DND-41 (cell line): Measurements from ENCODE around the gene RASL10A.

ENCODE experiments used
- ATAC-seq: fragments of 200-7000 bp; cut with Tn5 transposase; 3 replicates; pipeline ENCODE4 v1.9.1; 2021; ENCODE audit warnings: low read depth; ENCODE audit not compliant: insufficient read depth
- DNase-seq: peaks from one replicate; pipeline ENCODE4 v3.0.0-alpha.2; 2020
- H2AFZ ChIP-seq: 2 replicates; pipeline ENCODE4 v1.6.0; 2012; ENCODE audit warnings: low read depth, low read length
- H3K27ac ChIP-seq: 2 replicates; pipeline ENCODE4 v1.5.1; 2012; ENCODE audit warnings: low read length, inconsistent platforms
- H3K27me3 ChIP-seq: fragments of 200-600 bp; sonication (generic); 2 replicates; pipeline ENCODE4 v1.6.0; 2012; ENCODE audit warnings: low read length, mild to moderate bottlenecking, inconsistent platforms; ENCODE audit not compliant: insufficient read depth, poor library complexity
- H3K36me3 ChIP-seq: 2 replicates; pipeline ENCODE4 v1.5.1; 2012; ENCODE audit warnings: low read length, inconsistent platforms; ENCODE audit not compliant: insufficient read depth
- H3K4me1 ChIP-seq: 2 replicates; pipeline ENCODE4 v1.5.1; 2012; ENCODE audit warnings: mild to moderate bottlenecking, low read length; ENCODE audit not compliant: insufficient read depth
- H3K4me2 ChIP-seq: 2 replicates; pipeline ENCODE4 v1.6.0; 2012; ENCODE audit warnings: mild to moderate bottlenecking, moderate library complexity, low read length, inconsistent platforms; ENCODE audit not compliant: insufficient read depth
- H3K4me3 ChIP-seq, 2 experiments: fragments of 200-600 bp in 1 of 2; shearing (Covaris generic) in 1 of 2; 2 replicates each; pipeline ENCODE4 v1.5.1; 2012 to 2016; ENCODE audit warnings: inconsistent platforms in 2 of 2, low read length in 2 of 2, mild to moderate bottlenecking in 2 of 2, low read depth in 1 of 2, moderate library complexity in 1 of 2
- H3K79me2 ChIP-seq: 2 replicates; pipeline ENCODE4 v1.6.0; 2012; ENCODE audit warnings: low read length, inconsistent platforms; ENCODE audit not compliant: insufficient read depth
- H3K9ac ChIP-seq: 2 replicates; pipeline ENCODE4 v1.6.0; 2012; ENCODE audit warnings: low read depth, mild to moderate bottlenecking, inconsistent platforms, low read length, moderate library complexity
- H3K9me3 ChIP-seq: 2 replicates; pipeline ENCODE4 v1.5.1; 2012; ENCODE audit warnings: low read length, moderate library complexity, mild to moderate bottlenecking, inconsistent platforms; ENCODE audit not compliant: insufficient read depth, severe bottlenecking
- H4K20me1 ChIP-seq: 2 replicates; pipeline ENCODE4 v1.6.0; 2012; ENCODE audit warnings: low read length; ENCODE audit not compliant: insufficient read depth
- EZH2 ChIP-seq: IDR thresholded peaks from 3 replicates; pipeline ENCODE4 v1.6.1; 2012; ENCODE audit warnings: borderline replicate concordance, low read depth, mild to moderate bottlenecking, moderate library complexity, low read length, inconsistent platforms; ENCODE audit not compliant: severe bottlenecking
- TF ChIP-seq, protein P1 (sequence below): IDR thresholded peaks from 2 replicates; pipeline ENCODE4 v1.5.1; 2012; ENCODE audit warnings: borderline replicate concordance, low read length, moderate library complexity, mild to moderate bottlenecking; ENCODE audit not compliant: poor library complexity, severe bottlenecking; ENCODE audit errors: extremely low read depth

Gene RASL10A

DNA sequence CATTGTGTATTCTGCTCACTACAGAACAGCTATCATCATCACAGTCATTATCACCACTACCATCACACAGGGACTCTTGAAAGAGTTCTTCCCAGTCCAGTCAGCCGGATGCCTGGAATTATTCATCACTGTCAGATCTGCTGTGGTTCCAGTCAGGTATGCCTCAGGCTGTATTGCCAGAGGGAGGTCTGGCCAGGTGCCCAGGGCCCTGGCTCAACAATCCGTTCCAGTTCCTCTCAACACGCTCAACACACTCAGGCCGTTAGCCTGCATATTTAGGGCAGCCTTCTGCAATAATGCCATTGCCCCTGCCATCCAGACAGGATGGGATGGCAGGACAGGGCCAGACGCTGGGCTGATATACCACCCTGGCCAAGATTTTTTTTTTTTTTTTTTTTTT is 28.6 kb upstream of the RASL10A start:
- Histone ChIP-seq H3K4me2 (no peak overlapping the region), H3K27ac (no peak overlapping the region), H3K4me3 (no peak overlapping the region), H3K9ac (no peak overlapping the region), H3K9me3 (no peaks in the 10 kb centered on the region), H3K27me3 (no peaks in the 10 kb centered on the region), H3K36me3 (peaks cover 88% of the 10 kb centered on the region), H3K79me2 (no peaks in the 10 kb centered on the region), H2AFZ (no peak overlapping the region), H3K4me1 (no peaks in the 10 kb centered on the region), H4K20me1 (peaks cover 8% of the 10 kb centered on the region; the same call in 1 of the 2 replicates)
- no peak for DNase-seq
- TF ChIP-seq, protein P1, sequence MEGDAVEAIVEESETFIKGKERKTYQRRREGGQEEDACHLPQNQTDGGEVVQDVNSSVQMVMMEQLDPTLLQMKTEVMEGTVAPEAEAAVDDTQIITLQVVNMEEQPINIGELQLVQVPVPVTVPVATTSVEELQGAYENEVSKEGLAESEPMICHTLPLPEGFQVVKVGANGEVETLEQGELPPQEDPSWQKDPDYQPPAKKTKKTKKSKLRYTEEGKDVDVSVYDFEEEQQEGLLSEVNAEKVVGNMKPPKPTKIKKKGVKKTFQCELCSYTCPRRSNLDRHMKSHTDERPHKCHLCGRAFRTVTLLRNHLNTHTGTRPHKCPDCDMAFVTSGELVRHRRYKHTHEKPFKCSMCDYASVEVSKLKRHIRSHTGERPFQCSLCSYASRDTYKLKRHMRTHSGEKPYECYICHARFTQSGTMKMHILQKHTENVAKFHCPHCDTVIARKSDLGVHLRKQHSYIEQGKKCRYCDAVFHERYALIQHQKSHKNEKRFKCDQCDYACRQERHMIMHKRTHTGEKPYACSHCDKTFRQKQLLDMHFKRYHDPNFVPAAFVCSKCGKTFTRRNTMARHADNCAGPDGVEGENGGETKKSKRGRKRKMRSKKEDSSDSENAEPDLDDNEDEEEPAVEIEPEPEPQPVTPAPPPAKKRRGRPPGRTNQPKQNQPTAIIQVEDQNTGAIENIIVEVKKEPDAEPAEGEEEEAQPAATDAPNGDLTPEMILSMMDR = no peak
- no peak for TF ChIP-seq EZH2
- ATAC-seq = no peak

DNA sequence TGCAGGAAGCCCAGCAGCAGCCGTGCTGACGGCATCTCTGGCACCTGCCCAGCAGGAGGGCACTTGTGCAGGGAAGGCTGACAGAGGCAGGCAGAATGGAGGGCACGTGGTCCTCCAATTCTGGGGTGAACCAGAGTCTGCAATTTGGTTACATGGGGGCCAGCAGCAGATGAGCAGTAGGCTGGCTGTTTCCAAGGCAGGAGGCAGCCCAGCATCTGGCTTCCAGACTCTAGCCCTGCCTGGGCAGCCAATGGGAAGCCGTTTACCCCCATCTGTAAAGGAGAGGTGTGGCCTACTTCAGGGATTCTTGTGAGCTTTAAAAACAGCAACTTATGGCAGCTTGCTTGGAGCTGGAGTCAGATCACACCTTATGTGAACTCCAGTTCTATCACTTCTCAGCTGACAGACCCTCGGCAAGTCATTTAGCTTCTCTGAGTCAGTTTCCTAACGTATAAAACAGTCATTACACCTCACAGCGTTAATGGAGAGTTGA is 27.9 kb upstream of the RASL10A start:
- Histone ChIP-seq H3K36me3 (peaks cover 88% of the 10 kb centered on the region), H3K4me3 (no peak overlapping the region), H3K27ac (no peak overlapping the region), H3K79me2 (no peaks in the 10 kb centered on the region), H3K9me3 (no peaks in the 10 kb centered on the region), H3K4me1 (no peaks in the 10 kb centered on the region), H3K9ac (no peak overlapping the region), H4K20me1 (peaks cover 8% of the 10 kb centered on the region; the same call in 1 of the 2 replicates), H3K27me3 (no peaks in the 10 kb centered on the region), H3K4me2 (no peak overlapping the region), H2AFZ (no peak overlapping the region)
- DNase-seq (no peak), ATAC-seq (no peak)
- TF ChIP-seq, protein P1 = no peak
- TF ChIP-seq EZH2 = no peak

DNA sequence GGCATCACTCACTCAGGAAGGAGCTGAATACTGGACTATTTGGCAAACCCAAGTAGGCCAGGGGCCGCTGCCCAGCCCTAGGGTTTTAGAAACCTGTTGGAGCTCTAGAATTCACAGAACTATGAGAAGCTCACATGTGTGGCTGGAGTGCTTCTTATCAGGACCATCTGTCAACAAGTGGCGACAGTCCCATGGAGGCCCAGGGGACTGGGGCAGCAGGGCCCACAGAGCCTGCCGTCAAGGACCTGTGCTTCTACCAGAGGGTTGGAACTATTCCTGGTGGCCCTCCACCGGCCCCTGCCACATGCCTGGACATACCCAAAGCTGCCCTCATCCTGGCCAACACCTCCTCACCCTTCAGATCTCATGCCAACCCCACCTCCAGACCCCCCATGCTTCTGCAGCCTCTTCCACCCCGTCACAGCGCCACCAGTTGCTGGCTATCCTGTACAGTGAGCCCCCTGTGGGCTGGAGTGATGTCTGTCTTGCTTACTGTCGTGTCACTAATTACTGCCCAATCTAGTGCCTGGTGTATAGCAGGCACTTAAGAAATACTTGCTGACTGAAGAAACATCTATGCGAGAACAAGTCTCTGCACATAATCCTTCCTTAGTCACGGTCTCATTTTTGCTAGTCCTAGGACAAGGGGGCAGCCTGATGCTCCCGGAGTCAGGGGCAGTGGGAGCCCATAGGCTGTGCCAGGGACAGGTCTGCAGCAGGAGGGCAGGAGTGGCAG is 27.2 kb upstream of the RASL10A start:
- no peak overlapping the region for H3K4me3 ChIP-seq
- H4K20me1 ChIP-seq = peaks cover 8% of the 10 kb centered on the region; the same call in 1 of the 2 replicates
- H3K79me2 ChIP-seq = no peaks in the 10 kb centered on the region
- H3K36me3 ChIP-seq = peaks cover 88% of the 10 kb centered on the region
- TF ChIP-seq EZH2 = no peak
- TF ChIP-seq, protein P1 = no peak
- H3K9me3 ChIP-seq = no peaks in the 10 kb centered on the region
- no peak overlapping the region for H2AFZ ChIP-seq
- ATAC-seq = no peak
- no peak overlapping the region for H3K27ac ChIP-seq
- no peak for DNase-seq
- no peaks in the 10 kb centered on the region for H3K27me3 ChIP-seq
- H3K4me2 ChIP-seq = no peak overlapping the region
- no peaks in the 10 kb centered on the region for H3K4me1 ChIP-seq
- H3K9ac ChIP-seq = no peak overlapping the region
